Activated CD8-positive, alpha-beta T cell treated with anti-CD3 and anti-CD28 coated beads for 36 hours (primary cell): ENCODE measurements around the gene SIRPG. TPM values are rescaled to one million over a fixed set of nuclear protein-coding genes. Genes with fewer than 3 reads are reported as not detected.

Source experiments
- total RNA-seq, 2 experiments: library from RNA; stranded (reverse); gene quantifications; one replicate each; pipeline ENCODE4 v1.2.3, GENCODE V29; 2021

SIRPG gene
- total RNA-seq, 2 experiments from 2014 or later = 45.4 to 48.6 TPM

Other genes with a start within 250 kb of the SIRPG start
- gene NSFL1C, start 190.9 kb downstream of the SIRPG start, total RNA-seq = 10 to 100 TPM; 67.2 to 67.9 TPM
- not detected for gene SIRPB2, start 166.4 kb downstream of the SIRPG start, total RNA-seq
- not detected for gene SIRPD, start 100.1 kb downstream of the SIRPG start, total RNA-seq
- under 1 TPM; 0.83 to 0.92 TPM for gene SIRPB1, start 37.8 kb downstream of the SIRPG start, total RNA-seq
- under 1 TPM; 0.09 TPM for gene SIRPA, start 237.6 kb upstream of the SIRPG start, total RNA-seq